KMS-11 (cell line): ENCODE measurements around the gene SEMA5A.

ENCODE experiments used
- H2AFZ ChIP-seq: fragments of 200-600 bp; sonication (generic); 2 replicates; pipeline ENCODE4 v1.6.1; 2016; ENCODE audit warnings: antibody characterized with exemption, mixed run types, low read depth
- H3K27ac ChIP-seq: fragments of 200-600 bp; sonication (generic); 2 replicates; pipeline ENCODE4 v1.6.1; 2016; ENCODE audit warnings: mild to moderate bottlenecking, mixed run types
- H3K27me3 ChIP-seq: fragments of 200-600 bp; sonication (generic); 2 replicates; pipeline ENCODE4 v1.6.1; 2017; ENCODE audit warnings: mild to moderate bottlenecking, low read depth, mixed run types, moderate library complexity; ENCODE audit not compliant: insufficient read depth
- H3K36me3 ChIP-seq: fragments of 200-600 bp; sonication (generic); 2 replicates; pipeline ENCODE4 v1.6.1; 2017; ENCODE audit warnings: mild to moderate bottlenecking, mixed run types; ENCODE audit not compliant: insufficient read depth
- H3K4me1 ChIP-seq: fragments of 200-600 bp; sonication (generic); 2 replicates; pipeline ENCODE4 v1.6.1; 2016; ENCODE audit warnings: mild to moderate bottlenecking, low read depth, mixed run types; ENCODE audit not compliant: poor library complexity, severe bottlenecking
- H3K4me2 ChIP-seq: fragments of 200-600 bp; sonication (generic); 2 replicates; pipeline ENCODE4 v1.7.0; 2016; ENCODE audit warnings: mild to moderate bottlenecking, mixed run types
- H3K4me3 ChIP-seq: fragments of 200-600 bp; sonication (generic); IDR thresholded peaks from 2 replicates; pipeline ENCODE4 v1.6.1; 2017; ENCODE audit warnings: low read depth, low read length, mixed read lengths; ENCODE audit not compliant: insufficient read depth
- H3K79me2 ChIP-seq: fragments of 200-600 bp; sonication (generic); 2 replicates; pipeline ENCODE4 v1.6.1; 2016; ENCODE audit warnings: low read depth, mixed run types; ENCODE audit not compliant: insufficient read depth
- H3K9ac ChIP-seq: fragments of 200-600 bp; sonication (generic); 2 replicates; pipeline ENCODE4 v1.6.1; 2016; ENCODE audit warnings: mild to moderate bottlenecking, mixed run types
- H4K20me1 ChIP-seq: fragments of 200-600 bp; sonication (generic); 2 replicates; pipeline ENCODE4 v1.6.1; 2016; ENCODE audit warnings: mild to moderate bottlenecking, mixed run types; ENCODE audit not compliant: insufficient read depth
- CTCF ChIP-seq: fragments of 200-600 bp; sonication (generic); conservative IDR thresholded peaks from 2 replicates; pipeline ENCODE4 v1.6.1; 2017; ENCODE audit warnings: low read depth, mild to moderate bottlenecking, antibody characterized with exemption, low read length, moderate library complexity, mixed read lengths

The SEMA5A gene

GRCh38 chr5:9062873-9063272 is 483.0 kb downstream of the SEMA5A start:
- TF ChIP-seq CTCF: no peak
- Histone ChIP-seq H3K9ac (no peak overlapping the region), H3K79me2 (no peaks in the 10 kb centered on the region), H3K4me2 (no peak overlapping the region), H3K36me3 (no peaks in the 10 kb centered on the region), H3K4me3 (no peak overlapping the region), H2AFZ (no peak overlapping the region), H4K20me1 (no peaks in the 10 kb centered on the region), H3K4me1 (no peaks in the 10 kb centered on the region), H3K27me3 (no peaks in the 10 kb centered on the region), H3K27ac (no peak overlapping the region)

GRCh38 chr5:9059920-9060691 is 485.8 kb downstream of the SEMA5A start:
- Histone ChIP-seq H3K79me2 (no peaks in the 10 kb centered on the region), H3K9ac (no peak overlapping the region), H4K20me1 (no peaks in the 10 kb centered on the region), H3K27ac (no peak overlapping the region), H3K4me3 (no peak overlapping the region), H3K36me3 (no peaks in the 10 kb centered on the region), H3K4me2 (no peak overlapping the region), H3K27me3 (no peaks in the 10 kb centered on the region), H3K4me1 (no peaks in the 10 kb centered on the region), H2AFZ (no peak overlapping the region)
- no peak for TF ChIP-seq CTCF

- Histone ChIP-seq H4K20me1 (no peaks in the 10 kb centered on the region), H3K36me3 (no peaks in the 10 kb centered on the region), H2AFZ (no peak overlapping the region), H3K79me2 (no peaks in the 10 kb centered on the region), H3K4me3 (no peak overlapping the region), H3K9ac (no peak overlapping the region), H3K27ac (no peak overlapping the region), H3K27me3 (no peaks in the 10 kb centered on the region), H3K4me1 (no peaks in the 10 kb centered on the region), H3K4me2 (no peak overlapping the region)
- no peak for TF ChIP-seq CTCF
Measured at GRCh38 chr5:9058666-9059065, 487.2 kb downstream of the SEMA5A start.

- H3K27me3 ChIP-seq: no peaks in the 10 kb centered on the region
- no peak overlapping the region for H3K4me2 ChIP-seq
- no peak overlapping the region for H3K9ac ChIP-seq
- no peak overlapping the region for H2AFZ ChIP-seq
- H4K20me1 ChIP-seq: no peaks in the 10 kb centered on the region
- no peak for TF ChIP-seq CTCF
- no peaks in the 10 kb centered on the region for H3K79me2 ChIP-seq
- H3K27ac ChIP-seq: no peak overlapping the region
- H3K4me3 ChIP-seq: no peak overlapping the region
- no peaks in the 10 kb centered on the region for H3K4me1 ChIP-seq
- no peaks in the 10 kb centered on the region for H3K36me3 ChIP-seq
Measured at GRCh38 chr5:9058161-9058560, 487.7 kb downstream of the SEMA5A start.
